Activated naive CD4-positive, alpha-beta T cell treated with anti-CD3 and anti-CD28 coated beads, Interleukin-2, amount 50 U/mL, for 72 hours (primary cell): ENCODE results near the gene MXI1. TPM values are rescaled to one million over a fixed set of nuclear protein-coding genes. Genes with fewer than 3 reads are reported as not detected.
"Not testable (repeated sequence)": the region's sequence is repeated elsewhere in the genome, so short reads cannot be mapped to it uniquely, and the experiment has no call there.

ENCODE experiments used
- ATAC-seq, 2 donors: fragments of 150-1000 bp; cut with Tn5 transposase; 2 replicates each; pipeline ENCODE4 v1.10.0; 2021; ENCODE audit warnings: mild to moderate bottlenecking in 2 of 2, moderate library complexity in 2 of 2
- DNase-seq, 2 donors: peaks; one replicate each; pipeline ENCODE4 v3.0.0; 2021 to 2022; ENCODE audit warnings: low spot score in 2 of 2
- H3K27ac Mint-ChIP-seq, 2 donors: one replicate each; pipeline ENCODE4 v1.8.0; 2022; ENCODE audit warnings: mild to moderate bottlenecking in 2 of 2, mixed read lengths in 2 of 2
- H3K36me3 Mint-ChIP-seq, 2 donors: one replicate each; pipeline ENCODE4 v1.8.0; 2022; ENCODE audit warnings: mixed read lengths in 2 of 2
- H3K9me3 Mint-ChIP-seq, 2 donors: one replicate each; pipeline ENCODE4 v1.8.0; 2022; ENCODE audit warnings: mixed read lengths in 2 of 2
- total RNA-seq, 2 donors: library from RNA; stranded (reverse); gene quantifications; one replicate each; pipeline ENCODE4 v1.2.3, GENCODE V29; 2022

MXI1 gene
- total RNA-seq, 2 donors from 2014 or later: 16.2 to 69.6 TPM

GRCh38 chr10:110331226-110331795, 123.9 kb downstream of the MXI1 start:
- not testable (repeated sequence) for H3K27ac Mint-ChIP-seq, ATAC-seq, DNase-seq
- H3K36me3 Mint-ChIP-seq: peaks cover 17 to 19% of the 10 kb centered on the region in 2 donors
- H3K9me3 Mint-ChIP-seq: peaks cover 11 to 25% of the 10 kb centered on the region in 2 donors

- no peak for DNase-seq
- ATAC-seq: no peak
- Mint-ChIP-seq H3K9me3 (peaks cover 11 to 17% of the 10 kb centered on the region in 2 donors), H3K36me3 (peaks cover 17 to 19% of the 10 kb centered on the region in 2 donors), H3K27ac (no peak overlapping the region)
Measured at GRCh38 chr10:110334061-110334656, 126.8 kb downstream of the MXI1 start.

- no peak for DNase-seq
- ATAC-seq: peak in 1 of 2 donors; percentile 28
- H3K9me3 Mint-ChIP-seq: peaks cover 6% of the 10 kb centered on the region in 2 donors
- H3K36me3 Mint-ChIP-seq: peaks cover 6% of the 10 kb centered on the region in 2 donors
- no peak overlapping the region for H3K27ac Mint-ChIP-seq
Measured at GRCh38 chr10:110335314-110336064, 128.1 kb downstream of the MXI1 start.

- DNase-seq (no peak), ATAC-seq (no peak)
- Mint-ChIP-seq H3K27ac (no peak overlapping the region), H3K9me3 (no peaks in the 10 kb centered on the region), H3K36me3 (no peaks in the 10 kb centered on the region)
Measured at GRCh38 chr10:110336111-110336721, 128.8 kb downstream of the MXI1 start.

Other genes with a start within 250 kb of the MXI1 start
- gene ADD3, start 199.6 kb upstream of the MXI1 start, total RNA-seq: 100 to 1,000 TPM in 1 of 2 donors, 10 to 100 TPM in 1; 60.3 to 123 TPM
- 10 to 100 TPM; 37.9 to 65.1 TPM for gene SMNDC1, start 97.3 kb downstream of the MXI1 start, total RNA-seq